ENCODE data around the gene ROCK2.

- TF ChIP-seq RFX5 (IDR thresholded peaks at IDR 0.05) (no peak), CTCF (IDR thresholded peaks at IDR 0.05) (no peak), EP300 (IDR thresholded peaks at IDR 0.05) (no peak), REST (IDR thresholded peaks at IDR 0.05) (no peak), POLR2A (IDR thresholded peaks at IDR 0.05; ENCODE audit: low read length) (no peak), ZFP36 (IDR thresholded peaks at IDR 0.05; ENCODE audit: borderline replicate concordance, partially characterized antibody) (no peak), HMGXB4 (CRISPR knock-in tag; IDR thresholded peaks at IDR 0.05; ENCODE audit: borderline replicate concordance) (no peak), USF2 (IDR thresholded peaks at IDR 0.05) (no peak), CEBPB (IDR thresholded peaks at IDR 0.05) (no peak), PBX3 (IDR thresholded peaks at IDR 0.05) (no peak)
These were observed 136.4 kb downstream of the ROCK2 start for GRCh38 chr2:11208083-11208482.
